Heart left ventricle (tissue), 16 donors: ENCODE results near the gene FANCF. TPM values are rescaled to one million over a fixed set of nuclear protein-coding genes. Genes with fewer than 3 reads are reported as not detected.

Experiments
- ATAC-seq, 4 donors: fragments of 200-7000 bp; cut with Tn5 transposase; one replicate each; pipeline ENCODE4 v1.9.1; 2020 to 2022; ENCODE audit warnings: moderate library complexity in 4 of 4, mild to moderate bottlenecking in 3 of 4, moderate number of reproducible peaks in 1 of 4
- DNase-seq, 5 donors: peaks; one replicate each; pipeline ENCODE4 v3.0.0-alpha.2; 2020
- H3K27ac ChIP-seq, 12 donors: fragments of 200-600 bp; sonication (generic) in 4 of 12; one replicate each; pipeline versions ENCODE4 v1.5.0 to v1.8.0; 2016 to 2022; ENCODE audit warnings: mild to moderate bottlenecking in 2 of 12
- H3K27me3 ChIP-seq, 9 donors: fragments of 200-600 bp; sonication (generic) in 2 of 9; one replicate each; pipeline versions ENCODE4 v1.5.1 to v1.8.0; 2016 to 2022; ENCODE audit warnings: mild to moderate bottlenecking in 3 of 9
- H3K36me3 ChIP-seq, 9 donors: fragments of 200-600 bp; sonication (generic) in 2 of 9; one replicate each; pipeline versions ENCODE4 v1.5.0 to v1.8.0; 2018 to 2022; ENCODE audit warnings: mild to moderate bottlenecking in 2 of 9
- H3K4me1 ChIP-seq, 12 donors: fragments of 200-600 bp; sonication (generic) in 4 of 12; one replicate each; pipeline versions ENCODE4 v1.5.0 to v1.8.0; 2016 to 2022; ENCODE audit warnings: mild to moderate bottlenecking in 3 of 12
- H3K4me3 ChIP-seq, 12 donors: fragments of 200-600 bp; sonication (generic) in 4 of 12; one replicate each; pipeline versions ENCODE4 v1.5.0 to v1.8.0; 2017 to 2022; ENCODE audit warnings: mild to moderate bottlenecking in 9 of 12, moderate library complexity in 4 of 12
- H3K9me3 ChIP-seq, 12 donors: fragments of 200-600 bp; sonication (generic) in 4 of 12; one replicate each; pipeline versions ENCODE4 v1.5.0 to v1.8.0; 2016 to 2022; ENCODE audit warnings: mild to moderate bottlenecking in 1 of 12
- POLR2A ChIP-seq, 2 donors: fragments of 450-650 bp; IDR thresholded peaks; one replicate each; pipeline ENCODE4 v1.6.1; 2017; ENCODE audit warnings: antibody characterized with exemption in 2 of 2, mild to moderate bottlenecking in 2 of 2, moderate library complexity in 2 of 2
- WGBS, 4 donors: extraction: QIAGEN DNeasy Blood & Tissue Kit in 2 of 4; methylation state at CpG; one replicate each; pipeline versions ENCODE4 v1.1.5 to v1.1.7; 2013 to 2018; 5-methylcytosine and 5-hydroxymethylcytosine counted together
- intact Hi-C, 10 donors: fragments of 100-400 bp; cut with DNase I; formaldehyde crosslinking; loops; one replicate each; pipeline versions ENCODE4 v1.11.1 to v1.14.2; 2022
- polyA plus RNA-seq, 2 donors: library from polyadenylated mRNA; stranded (reverse); fragments of 200-250 nt; gene quantifications; one replicate each; pipeline ENCODE4 v1.2.3, GENCODE V29; 2013
- total RNA-seq, 9 donors: library from RNA; depleted of rRNA in 2 of 9; stranded (reverse); fragments of >200 nt in 2 of 9; fragmentation: NEBNext Ultra II Directional in 3 of 9; extraction: Animal tissue kit (Norgen Biotek cat#: 25700) in 3 of 9; gene quantifications; one replicate each; pipeline versions ENCODE4 v1.1.0 to v1.2.4, GENCODE V29; 2016 to 2023
- TF ChIP-seq, protein P1 (sequence below), 12 donors: fragments of 200-600 bp; sonication (generic) in 4 of 12; IDR thresholded peaks; one replicate each; pipeline versions ENCODE4 v1.5.0 to v1.8.0; 2018 to 2022; ENCODE audit warnings: antibody characterized with exemption in 12 of 12, mild to moderate bottlenecking in 5 of 12
- donor health status: ischemic (EF 13 %, LVEDD 7.1; RV severe dilation, severe dysfunction).
- donor health status: healthy with polysubstance abuse.
- donor health status: DM: no; HTN: yes; CAD: no.
- donor health status: DM: no; HTN: no; CAD: no.
- donor health status: ischemic (EF 25% LVEDD 6.9; RV normal size, moderate dysfunction).
- donor health status: ischemic (EF 25% LVEDD 5.7; RV mildly dilated, moderate dysfunction).
- donor health status: healthy.
- donor health status: DM: yes; HTN: yes; CAD: no.
- donor health status: ischemic (EF 35%, LVEDD 5.7; RV mildly dilated, moderate dysfunction).
- donor health status: nonischemic (EF 11% LVEDD 7.7; RV severe dilation, severe dysfunction).
- donor health status: DM: yes; HTN: yes; CAD: no.
- donor health status: PGD.
- donor health status: ischemic (EF 29% LVEDD 5.4; RV normal size, mild dysfunction).
- donor health status: nonischemic (EF 23%, LVEDD 6.1; RV moderate dilation, normal function).

Gene FANCF
- total and polyA plus RNA-seq, 11 donors: 3.4 to 8.6 (median 6.2) TPM

GRCh38 chr11:22599458-22599857, 26.2 kb downstream of the FANCF start:
- no peak for DNase-seq
- ATAC-seq: no peak
- Histone ChIP-seq H3K9me3 (peaks cover 0 to 9% (median 0%) of the 10 kb centered on the region in 12 donors), H3K4me1 (no peaks in the 10 kb centered on the region), H3K4me3 (no peak overlapping the region), H3K27ac (no peak overlapping the region), H3K36me3 (no peaks in the 10 kb centered on the region), H3K27me3 (no peaks in the 10 kb centered on the region)
- intact Hi-C loops: loop anchor here in 1 of 10 donors (10.0 kb wide), 1 partner anchor 55 kb away; no protein-coding TSS in a partner anchor
- TF ChIP-seq POLR2A (IDR thresholded peaks at IDR 0.05): no peak
- TF ChIP-seq, protein P1, sequence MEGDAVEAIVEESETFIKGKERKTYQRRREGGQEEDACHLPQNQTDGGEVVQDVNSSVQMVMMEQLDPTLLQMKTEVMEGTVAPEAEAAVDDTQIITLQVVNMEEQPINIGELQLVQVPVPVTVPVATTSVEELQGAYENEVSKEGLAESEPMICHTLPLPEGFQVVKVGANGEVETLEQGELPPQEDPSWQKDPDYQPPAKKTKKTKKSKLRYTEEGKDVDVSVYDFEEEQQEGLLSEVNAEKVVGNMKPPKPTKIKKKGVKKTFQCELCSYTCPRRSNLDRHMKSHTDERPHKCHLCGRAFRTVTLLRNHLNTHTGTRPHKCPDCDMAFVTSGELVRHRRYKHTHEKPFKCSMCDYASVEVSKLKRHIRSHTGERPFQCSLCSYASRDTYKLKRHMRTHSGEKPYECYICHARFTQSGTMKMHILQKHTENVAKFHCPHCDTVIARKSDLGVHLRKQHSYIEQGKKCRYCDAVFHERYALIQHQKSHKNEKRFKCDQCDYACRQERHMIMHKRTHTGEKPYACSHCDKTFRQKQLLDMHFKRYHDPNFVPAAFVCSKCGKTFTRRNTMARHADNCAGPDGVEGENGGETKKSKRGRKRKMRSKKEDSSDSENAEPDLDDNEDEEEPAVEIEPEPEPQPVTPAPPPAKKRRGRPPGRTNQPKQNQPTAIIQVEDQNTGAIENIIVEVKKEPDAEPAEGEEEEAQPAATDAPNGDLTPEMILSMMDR (IDR thresholded peaks at IDR 0.05): no peak
- 82 to 90% (median 85%) methylated on average over 5 of the region's 5 CpGs for WGBS, 4 donors

DNA sequence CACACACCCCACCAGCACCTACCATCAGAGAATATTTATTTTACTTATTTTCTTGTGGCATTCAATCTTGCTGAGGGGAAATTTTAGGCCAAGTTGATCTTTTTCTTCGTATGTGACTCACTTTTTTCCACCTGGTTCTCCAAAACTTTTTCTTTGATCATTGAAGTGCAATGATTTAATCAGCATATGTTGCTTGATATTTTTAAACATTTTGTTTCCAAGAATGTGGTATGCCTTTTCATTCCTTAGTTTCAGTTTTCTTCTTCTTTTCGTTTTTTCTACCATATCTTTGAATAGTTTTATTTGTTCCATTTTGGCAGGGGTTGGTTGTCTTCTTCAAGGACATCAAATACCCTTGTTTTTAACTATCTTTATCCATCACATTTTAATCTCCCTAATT, 28.6 kb downstream of the FANCF start:
- Histone ChIP-seq H3K9me3 (peaks cover 0 to 9% (median 0%) of the 10 kb centered on the region in 12 donors), H3K36me3 (no peaks in the 10 kb centered on the region), H3K27me3 (no peaks in the 10 kb centered on the region), H3K4me3 (no peak overlapping the region), H3K27ac (no peak overlapping the region), H3K4me1 (no peaks in the 10 kb centered on the region)
- ATAC-seq (no peak), DNase-seq (no peak)
- 65 to 75% (median 73%) methylated on average over 2 of the region's 2 CpGs for WGBS, 4 donors
- TF ChIP-seq POLR2A (IDR thresholded peaks at IDR 0.05): no peak
- TF ChIP-seq, protein P1 (IDR thresholded peaks at IDR 0.05): no peak
- intact Hi-C loops: loop anchor here in 1 of 10 donors (10.0 kb wide), 1 partner anchor 58 kb away; no protein-coding TSS in a partner anchor

DNA sequence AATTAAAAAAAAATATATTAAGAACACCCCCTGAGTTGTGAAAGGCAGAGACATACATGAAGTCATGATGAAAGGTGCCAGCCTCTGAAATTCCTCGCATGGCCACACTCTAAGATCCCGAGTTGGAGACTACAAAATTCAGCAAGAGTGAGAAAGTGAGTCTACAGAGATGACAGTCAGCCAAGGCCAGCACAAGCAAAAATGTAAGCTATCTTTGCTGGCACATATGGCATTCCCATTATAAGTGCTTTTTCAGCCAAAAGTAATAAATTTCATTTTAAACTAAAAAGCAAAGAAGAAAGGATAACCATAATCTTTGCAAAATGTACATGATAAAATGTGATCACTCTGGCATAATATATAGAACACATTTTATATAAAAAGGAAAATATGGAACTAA, 40.6 kb downstream of the FANCF start:
- Histone ChIP-seq H3K36me3 (no peaks in the 10 kb centered on the region), H3K9me3 (no peaks in the 10 kb centered on the region), H3K27ac (no peak overlapping the region), H3K4me1 (no peaks in the 10 kb centered on the region), H3K27me3 (no peaks in the 10 kb centered on the region), H3K4me3 (no peak overlapping the region)
- intact Hi-C loops: no loop called here
- TF ChIP-seq, protein P1 (IDR thresholded peaks at IDR 0.05): no peak
- no peak for TF ChIP-seq POLR2A (IDR thresholded peaks at IDR 0.05)
- ATAC-seq (no peak), DNase-seq (no peak)
- WGBS, 4 donors: 72 to 78% (median 76%) methylated on average over 2 of the region's 2 CpGs

DNA sequence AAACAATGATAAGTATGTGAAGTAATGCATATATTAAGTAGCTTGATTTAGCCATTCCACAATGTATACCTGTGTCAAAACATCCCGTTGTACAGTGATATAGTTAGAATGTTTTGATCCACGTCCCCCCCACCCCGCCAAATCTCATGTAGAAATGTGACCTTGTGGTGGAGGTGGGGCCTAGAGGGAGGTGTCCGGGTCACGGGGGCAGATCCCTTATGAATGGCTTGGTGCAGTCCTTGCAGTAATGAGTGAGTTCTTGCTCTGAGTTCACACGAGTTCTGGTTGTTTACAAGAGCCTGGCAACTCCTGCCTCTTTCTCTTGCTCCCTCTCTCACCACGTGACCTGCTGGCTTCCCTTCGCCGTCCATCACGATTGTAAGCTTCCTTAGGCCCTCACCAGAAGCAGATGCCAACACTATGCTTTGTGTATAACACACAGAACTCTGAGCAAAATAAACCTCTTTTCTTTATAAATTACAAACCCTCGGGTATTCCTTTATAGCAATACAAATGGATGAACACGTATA, 41.6 kb downstream of the FANCF start:
- TF ChIP-seq POLR2A (IDR thresholded peaks at IDR 0.05): no peak
- TF ChIP-seq, protein P1 (IDR thresholded peaks at IDR 0.05): no peak
- H3K27ac ChIP-seq: no peak overlapping the region
- no peaks in the 10 kb centered on the region for H3K9me3 ChIP-seq
- DNase-seq (no peak), ATAC-seq (no peak)
- no peaks in the 10 kb centered on the region for H3K27me3 ChIP-seq
- H3K4me1 ChIP-seq: no peaks in the 10 kb centered on the region
- WGBS, 4 donors: 80 to 83% (median 82%) methylated on average over 12 of the region's 12 CpGs
- H3K36me3 ChIP-seq: no peaks in the 10 kb centered on the region
- H3K4me3 ChIP-seq: no peak overlapping the region
- intact Hi-C loops: no loop called here
